GM12874 (cell line): ENCODE measurements around the gene NEK7.

ENCODE experiments used
- CTCF ChIP-seq: IDR thresholded peaks from 2 replicates; pipeline ENCODE4 v1.5.1; 2011; ENCODE audit warnings: low read depth, mild to moderate bottlenecking, control low read depth, low read length, moderate library complexity; ENCODE audit not compliant: insufficient read depth

Gene NEK7

DNA sequence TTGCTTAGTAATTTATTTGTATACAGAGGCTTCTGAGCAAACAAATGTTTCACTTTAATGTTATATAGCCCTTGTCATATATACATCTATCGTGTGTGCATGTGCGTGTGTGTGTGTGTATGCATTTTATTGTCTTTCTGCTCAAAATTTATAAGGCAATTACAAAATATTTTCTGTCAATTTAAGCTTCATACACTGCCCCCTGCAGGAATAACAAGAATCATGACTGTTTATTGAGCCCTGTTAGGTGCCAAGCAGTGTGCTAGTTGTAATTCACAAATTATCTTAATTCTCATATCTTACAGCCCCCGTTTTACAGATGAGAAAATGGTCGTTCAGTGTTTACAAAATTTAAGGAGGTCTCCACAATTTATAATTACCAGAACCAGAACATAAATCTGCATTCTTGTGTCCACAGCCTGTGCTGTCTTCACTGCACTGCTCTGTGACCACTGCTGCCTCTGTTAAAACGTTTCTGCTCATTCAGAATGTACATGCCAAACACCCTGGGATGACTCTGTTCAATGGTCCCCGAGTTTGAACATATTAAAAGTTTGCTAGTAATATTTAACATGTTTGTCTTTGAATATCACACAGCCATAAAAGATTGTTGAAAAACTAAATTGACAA is 202.3 kb downstream of the NEK7 start:
- peak; percentile 26; the same call in 1 of the 2 replicates for TF ChIP-seq CTCF

DNA sequence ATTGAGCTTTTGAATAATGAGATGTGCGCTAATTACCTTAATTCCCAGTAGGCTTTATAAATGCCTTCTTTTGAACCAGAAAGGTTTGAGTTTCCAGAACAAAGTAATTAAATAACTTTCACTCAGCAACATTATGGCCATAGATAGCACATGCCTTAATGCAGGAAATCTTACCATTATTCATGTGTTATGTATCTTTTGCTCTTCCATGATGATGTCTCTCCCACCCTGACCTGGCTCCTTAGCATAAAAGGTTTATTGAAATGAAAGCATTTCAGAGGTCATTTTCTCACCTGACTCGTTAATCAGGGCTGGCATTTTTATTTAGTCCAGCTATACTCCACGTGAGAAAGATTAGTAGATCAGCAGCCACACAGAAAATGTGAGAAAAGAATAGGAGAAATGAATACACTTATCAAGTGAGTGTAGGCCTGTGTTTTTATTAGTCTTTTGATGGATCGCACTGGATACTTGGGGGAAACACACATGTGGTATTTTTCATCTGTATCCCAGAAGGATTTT is 203.5 kb downstream of the NEK7 start:
- no peak for TF ChIP-seq CTCF

GRCh38 chr1:198361237-198361767 is 204.5 kb downstream of the NEK7 start:
- no peak for TF ChIP-seq CTCF

DNA sequence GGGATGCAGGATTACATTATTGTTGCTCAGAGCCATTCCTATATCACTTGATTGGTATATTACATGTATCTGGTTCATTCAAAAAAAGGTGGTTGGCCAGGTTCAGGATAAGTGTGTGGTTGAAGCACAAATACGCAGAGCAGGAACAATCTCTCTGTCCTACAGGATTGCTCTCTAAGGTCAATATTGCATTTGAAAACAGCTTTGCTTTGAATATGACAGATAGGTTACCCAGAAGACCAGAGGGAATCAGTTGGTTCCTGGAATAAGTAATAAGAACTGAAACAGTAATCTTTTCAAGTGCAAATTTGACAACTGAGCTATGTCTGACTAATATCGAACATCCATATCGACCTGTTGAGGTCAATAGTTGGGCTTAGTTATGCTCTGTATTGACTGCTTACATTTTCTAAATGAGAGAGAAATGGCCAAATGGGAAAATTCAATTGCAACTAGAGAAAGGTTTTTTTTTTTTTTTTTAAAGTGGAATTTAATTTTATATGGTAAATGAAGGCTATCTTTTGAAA is 206.9 kb downstream of the NEK7 start:
- no peak for TF ChIP-seq CTCF

DNA sequence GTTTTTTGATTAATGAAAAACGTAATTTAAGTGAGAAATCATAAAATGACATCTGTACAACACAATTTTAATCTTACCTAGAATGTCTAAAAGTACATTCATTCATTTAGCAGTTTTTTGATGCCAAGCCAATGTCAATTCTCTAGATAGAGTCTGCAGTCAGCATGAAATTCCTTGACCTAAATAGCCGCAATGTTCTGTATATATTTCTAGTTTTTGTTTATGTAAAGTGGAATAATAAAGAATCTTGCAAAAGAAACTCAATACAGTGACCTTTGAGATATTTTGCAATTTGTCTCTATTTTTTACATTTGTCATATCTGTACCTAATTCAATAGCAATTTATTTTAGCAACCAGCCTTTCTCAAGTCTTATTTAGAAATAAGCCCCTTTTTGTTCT is 207.7 kb downstream of the NEK7 start:
- no peak for TF ChIP-seq CTCF

DNA sequence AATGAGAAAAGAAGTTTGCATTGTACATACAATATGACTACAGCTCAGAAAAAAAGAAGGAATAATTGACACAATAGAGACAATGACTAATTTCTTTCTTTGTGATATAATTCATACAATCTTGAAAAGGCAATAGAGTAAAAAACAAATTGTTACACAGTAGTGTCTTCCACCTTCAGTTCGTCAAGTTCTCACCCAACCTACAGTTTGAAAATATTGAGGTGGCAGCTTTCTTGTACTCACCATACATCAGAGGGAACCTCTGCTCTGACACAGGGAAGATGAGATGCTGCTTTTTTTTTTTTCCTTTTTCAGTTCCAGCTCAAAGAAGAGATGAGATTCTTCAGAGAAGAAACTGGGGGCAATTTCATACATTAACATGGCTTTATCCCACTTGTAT is 210.5 kb downstream of the NEK7 start:
- TF ChIP-seq CTCF = no peak

DNA sequence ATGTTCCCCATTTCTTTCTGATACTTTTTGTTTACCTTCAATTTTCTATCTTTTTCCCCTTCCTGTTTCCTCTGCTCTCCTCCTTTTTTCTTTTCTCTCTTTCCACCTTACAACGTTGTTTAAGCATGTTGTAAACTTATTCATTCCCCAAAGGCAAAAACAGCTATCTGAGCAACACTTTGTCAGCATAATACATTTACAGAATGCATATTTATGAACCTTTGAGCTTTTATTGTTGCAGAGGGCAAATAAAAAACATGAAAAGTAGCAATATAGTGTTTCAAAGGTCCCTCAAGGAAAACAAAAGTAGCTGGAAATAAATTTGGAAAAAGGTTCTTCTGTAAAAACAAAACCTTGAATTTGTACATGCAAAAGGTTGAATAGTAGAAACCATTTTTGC is 214.2 kb downstream of the NEK7 start:
- no peak for TF ChIP-seq CTCF
